Islet precursor cell (in vitro differentiated cells): ENCODE data around the gene KRTAP26-1.

Experiments used
- DNase-seq: peaks from one replicate; pipeline ENCODE4 v3.0.0-alpha.2; 2018

KRTAP26-1 gene, protein sequence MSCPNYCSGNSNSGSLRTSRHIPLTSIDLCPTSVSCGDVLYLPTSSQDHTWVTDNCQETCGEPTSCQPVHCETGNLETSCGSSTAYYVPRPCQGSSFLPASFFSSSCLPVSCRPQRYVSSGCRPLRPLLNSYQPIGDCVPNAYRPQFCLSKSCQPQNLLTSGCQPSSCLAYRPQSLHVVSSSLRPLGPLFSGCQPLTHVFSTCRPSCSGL

DNA sequence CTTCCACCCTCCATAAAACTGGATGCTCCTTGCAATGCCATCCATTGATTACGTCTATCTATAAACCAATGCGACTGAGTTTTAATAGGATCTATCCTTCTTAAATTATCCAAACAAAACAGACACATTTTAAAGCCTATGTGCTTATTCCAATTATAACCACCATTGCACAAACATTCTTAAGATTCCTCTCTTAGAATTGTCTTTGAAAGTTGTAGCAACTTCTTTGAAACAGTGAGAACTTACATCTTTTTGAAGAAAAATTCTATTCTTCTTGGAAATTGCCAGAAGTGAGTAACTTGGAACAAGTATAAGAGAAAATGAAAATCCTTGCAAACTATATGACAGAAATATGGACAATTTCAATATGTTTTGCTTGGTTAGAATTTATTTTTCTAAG, at the start of gene KRTAP26-1:
Gene KRTAP26-1 (minus strand): TSS at position 101 of the 400 bp plus-strand sequence. CDS start 280 bp downstream, outside the sequence.
- no peak for DNase-seq

DNA sequence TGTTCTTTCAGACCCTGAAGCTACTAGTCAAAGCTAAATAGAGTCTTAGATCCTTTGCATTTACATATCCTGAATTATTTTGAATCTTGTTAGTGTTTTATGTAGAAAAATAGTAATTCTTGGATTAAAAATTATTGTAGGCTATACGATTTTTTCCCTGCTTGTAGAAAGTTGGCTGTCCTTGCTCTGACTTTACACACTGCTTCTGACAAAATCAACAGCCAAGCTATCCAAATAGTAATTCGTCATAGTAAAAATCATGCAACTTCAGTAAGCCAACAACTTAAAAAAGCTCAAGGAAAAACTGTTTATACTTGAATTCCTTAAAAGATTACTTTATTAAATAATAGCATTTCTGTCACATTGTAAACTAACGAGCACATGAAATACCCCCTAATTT, 35.8 kb upstream of the KRTAP26-1 start:
- no peak for DNase-seq

DNA sequence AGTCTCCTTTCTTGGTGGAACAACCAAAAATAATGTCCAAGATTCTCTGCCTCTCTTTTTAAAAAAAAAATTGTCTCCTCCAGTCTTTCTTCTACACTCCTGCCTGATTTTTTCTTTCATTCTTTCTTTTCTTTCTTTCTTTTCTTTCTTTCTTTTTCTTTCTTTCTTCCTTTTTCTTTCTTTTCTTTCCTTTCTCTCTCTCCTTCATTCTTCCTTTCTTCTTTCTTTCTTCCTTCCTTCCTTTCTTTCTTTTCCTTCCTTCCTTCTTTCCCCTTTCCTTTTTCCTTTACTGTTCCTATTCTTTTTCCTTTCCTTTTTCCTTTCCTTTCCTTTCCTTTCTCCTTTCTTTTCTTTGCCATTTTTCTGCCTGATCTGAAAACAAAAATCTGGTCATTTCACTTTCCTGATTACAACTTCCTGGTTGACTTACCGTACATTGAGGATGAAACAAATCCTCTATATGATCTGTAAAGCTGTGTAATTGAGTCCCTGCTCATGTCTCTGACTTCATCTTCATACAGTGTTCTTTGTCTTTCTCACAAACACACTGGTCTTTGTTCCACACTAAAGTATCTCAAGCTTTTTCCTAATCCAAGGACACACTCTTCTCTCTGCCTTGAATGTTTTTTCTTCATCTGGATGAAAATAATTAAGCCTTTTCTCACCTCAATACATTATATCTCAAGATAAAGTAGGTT, 34.3 kb upstream of the KRTAP26-1 start:
- DNase-seq: no peak

DNA sequence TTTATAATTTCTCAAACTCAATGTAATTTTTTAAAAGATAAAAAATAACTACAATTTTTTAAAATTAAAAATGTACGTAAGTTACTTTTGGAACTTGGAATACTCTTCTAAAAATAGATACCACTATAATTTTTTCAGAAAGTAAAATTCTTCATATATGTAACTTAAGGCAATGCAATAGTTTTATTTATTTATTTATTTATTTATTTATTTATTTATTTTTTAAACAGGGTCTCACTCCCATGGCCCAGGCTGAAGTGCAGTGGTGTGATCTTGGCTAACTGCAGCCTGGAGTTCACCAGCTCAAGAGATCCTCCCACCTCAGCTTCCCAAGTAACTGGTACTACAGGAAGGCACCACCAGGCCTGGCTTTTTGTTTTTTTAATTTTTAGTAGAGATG, 31.4 kb upstream of the KRTAP26-1 start:
- DNase-seq: no peak

DNA sequence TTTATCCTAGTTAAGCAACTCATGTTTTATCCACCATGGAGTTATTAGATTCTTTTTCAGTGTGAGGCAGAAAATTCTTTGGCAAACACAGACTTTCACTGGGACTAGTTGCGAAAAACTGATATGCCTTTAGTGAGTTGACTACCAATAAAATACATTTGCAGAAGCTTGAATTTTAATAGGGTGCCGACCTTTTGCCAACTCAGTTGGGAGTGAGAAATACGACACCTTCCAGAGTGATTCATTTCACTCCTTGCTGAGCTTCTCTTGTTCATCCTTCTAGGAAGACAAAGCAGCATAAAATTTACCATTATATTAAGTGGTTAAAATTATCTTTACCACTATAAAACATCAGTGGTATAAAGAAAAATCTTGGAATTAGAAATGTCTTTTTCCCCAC, 29.5 kb upstream of the KRTAP26-1 start:
- no peak for DNase-seq

DNA sequence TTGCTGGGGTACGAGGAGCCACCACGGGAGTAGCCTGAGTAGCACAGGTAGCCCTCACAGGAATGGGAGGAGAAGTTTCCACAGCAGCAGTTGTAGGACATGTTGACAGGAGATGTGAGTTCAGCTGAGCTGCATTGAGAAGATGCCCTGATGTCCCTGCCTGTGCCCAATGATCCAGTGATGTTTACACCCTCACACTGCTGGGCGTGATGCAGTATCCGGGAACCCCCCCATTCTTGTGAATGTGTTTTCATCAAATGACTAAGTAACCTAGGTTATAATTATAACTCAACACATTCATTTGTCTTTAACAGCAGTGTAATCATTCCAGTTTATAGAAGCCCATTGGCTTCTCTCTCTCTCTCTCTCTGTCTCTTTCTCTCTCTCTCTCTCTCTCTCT, 28.4 kb upstream of the KRTAP26-1 start, which contains the start of gene KRTAP23-1:
Gene KRTAP23-1 (minus strand): TSS at position 101 of the 400 bp plus-strand sequence. CDS start 0 bp downstream, at position 101.
- DNase-seq: no peak

DNA sequence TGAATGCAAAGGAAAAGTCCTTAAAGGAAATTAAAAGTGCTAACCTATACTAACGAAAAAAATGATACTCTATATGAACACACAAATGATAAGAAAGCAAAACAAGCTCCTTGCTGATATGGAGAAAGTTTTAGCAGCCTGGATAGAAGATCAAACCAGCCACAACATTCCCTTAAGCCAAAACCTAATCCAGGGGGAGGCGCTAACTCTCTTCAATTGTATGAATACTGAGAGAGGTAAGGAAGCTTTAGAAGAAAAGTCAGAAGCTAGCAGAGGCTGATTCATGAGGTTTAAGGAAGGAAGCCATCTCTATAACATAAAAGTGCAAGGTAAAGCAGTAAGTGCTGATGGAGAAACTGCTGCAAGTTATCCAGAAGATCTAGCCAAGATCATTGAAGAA, 24.9 kb upstream of the KRTAP26-1 start:
- DNase-seq: no peak

DNA sequence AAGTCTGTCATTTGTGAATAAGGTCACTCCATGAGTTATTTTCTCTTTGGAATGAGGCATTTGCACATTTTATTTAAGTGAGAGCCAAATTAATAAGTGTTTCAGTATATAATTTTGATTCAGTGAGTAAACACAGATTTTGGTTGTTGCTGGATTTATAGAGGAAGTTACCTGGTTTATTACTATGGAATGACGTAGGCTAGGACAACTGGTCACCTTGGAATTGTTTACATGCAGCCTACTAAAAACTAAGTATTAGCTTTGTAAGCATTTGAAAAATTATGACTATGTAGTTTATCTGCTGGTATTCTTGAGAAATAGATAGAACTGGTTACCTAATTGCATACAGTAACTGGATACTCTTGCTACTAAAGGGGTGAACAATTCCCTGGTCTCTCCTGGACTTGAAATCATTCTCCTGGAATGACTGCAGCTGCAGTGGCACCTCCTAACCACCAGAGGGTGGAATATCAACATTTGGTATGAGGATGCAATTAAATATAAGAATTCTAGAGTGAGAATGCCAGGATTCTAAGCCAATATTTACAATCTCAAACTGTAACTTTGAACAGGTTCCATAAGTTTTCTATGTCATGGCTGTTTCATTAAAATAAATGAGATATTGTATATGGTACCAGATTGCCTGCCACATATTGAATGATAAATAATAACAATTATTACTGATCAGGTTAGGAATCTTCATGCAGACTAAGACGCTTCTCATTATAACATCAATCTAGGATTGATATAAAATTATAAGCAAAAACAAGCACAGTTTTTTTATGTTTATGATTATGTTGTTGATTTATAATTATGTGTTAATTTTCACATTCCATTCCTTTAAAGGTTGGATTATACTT, 20.8 kb upstream of the KRTAP26-1 start:
- DNase-seq: peak; percentile 61

DNA sequence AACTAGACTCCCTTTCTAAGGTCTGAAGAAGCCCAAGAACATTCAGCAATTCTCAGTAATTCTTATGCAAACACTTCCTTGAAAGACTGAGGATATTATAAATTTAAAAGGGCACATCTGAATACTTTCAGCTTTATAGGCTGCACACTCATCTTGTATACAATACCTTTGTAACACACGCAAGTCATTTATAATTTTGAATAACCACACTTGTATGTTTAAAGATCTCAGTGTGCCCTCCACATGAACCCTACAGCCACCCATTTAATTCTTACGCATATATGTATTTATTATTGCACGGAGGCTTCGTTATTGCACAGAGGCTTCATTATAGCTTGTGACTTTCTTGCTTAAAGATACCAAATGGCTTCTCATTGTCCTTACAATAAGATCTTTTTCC, 18.6 kb upstream of the KRTAP26-1 start:
- no peak for DNase-seq

DNA sequence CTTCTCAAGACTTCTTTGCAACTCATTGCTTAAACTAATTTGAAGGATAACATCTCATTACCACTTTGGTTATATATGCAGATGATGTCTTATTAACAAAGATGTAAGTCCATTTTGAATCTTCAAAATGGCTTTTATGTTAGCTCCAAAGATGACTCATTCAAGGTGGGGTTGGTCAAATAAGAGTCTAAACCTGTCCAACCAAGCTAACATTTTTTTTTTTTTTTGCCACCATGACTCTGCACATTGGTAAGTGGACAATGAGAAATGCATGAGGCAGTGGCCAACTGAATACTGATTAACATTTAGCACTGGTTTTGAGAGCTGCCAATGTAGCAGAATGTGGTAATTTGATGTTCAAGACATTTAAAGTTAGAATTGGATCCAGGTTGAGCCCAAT, 17.7 kb upstream of the KRTAP26-1 start:
- DNase-seq: no peak

DNA sequence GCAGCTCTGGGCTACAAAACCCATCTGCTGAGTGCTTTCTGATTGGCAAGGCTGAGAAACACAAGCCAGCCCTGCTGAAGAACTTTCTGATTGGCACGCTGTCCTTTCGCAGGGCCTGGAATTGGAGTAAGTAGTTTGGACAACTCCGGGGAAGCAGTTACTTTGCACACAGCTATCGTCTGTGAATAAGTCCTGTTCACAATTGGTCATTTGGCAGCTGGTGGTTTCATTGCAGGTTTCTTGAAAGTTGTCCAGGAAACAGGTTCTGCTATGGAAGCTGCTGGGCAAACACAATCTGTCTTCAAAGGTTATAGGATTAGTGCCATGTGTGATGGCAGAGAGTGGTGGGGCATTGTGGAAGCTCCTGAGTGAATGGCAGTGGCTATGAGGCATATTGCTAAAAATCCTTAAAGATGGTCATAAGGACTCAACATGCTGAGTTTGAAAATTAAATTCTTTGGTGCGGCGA, 17.2 kb upstream of the KRTAP26-1 start, which contains the start of gene KRTAP27-1:
Gene KRTAP27-1 (minus strand): TSS at position 419 of the 469 bp plus-strand sequence. CDS start 26 bp downstream, at position 393.
- no peak for DNase-seq

DNA sequence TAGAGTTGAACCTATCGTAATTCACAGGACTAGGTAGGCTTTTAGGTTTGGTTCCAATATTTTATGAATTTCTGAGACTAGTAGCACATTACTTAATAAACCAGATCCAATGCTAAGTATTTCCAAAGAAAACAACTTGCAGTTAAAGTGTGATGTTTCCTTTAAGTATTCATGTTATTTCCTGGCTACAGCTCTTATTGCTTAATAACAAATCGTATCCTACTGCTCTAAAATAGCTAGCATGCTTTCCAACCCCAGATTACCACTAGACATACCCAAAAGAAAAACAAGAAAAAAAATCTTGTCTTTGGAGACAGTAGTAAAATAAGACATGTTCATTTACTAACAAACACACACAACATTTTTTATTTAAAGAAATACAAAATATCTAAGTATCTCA, 16.5 kb upstream of the KRTAP26-1 start:
- no peak for DNase-seq

DNA sequence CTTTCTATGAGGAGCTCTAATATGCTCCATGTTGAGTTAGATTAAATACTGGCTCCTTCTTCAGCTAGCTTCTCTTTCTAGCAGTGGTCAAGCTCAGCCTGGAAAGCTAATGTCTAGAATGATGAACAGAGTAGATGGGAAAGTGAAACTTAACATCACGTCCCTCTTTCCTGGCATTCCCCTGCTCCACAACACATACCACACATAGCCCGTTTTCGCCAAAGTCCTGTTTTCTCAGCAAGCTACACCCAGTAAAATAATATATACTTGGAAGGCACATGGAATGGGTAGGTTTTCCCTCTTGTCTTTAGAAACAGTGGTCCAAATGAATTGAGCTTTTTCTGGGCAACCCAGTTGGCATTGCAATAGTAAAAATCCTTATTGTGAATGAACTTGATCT, 13.6 kb upstream of the KRTAP26-1 start:
- no peak for DNase-seq

DNA sequence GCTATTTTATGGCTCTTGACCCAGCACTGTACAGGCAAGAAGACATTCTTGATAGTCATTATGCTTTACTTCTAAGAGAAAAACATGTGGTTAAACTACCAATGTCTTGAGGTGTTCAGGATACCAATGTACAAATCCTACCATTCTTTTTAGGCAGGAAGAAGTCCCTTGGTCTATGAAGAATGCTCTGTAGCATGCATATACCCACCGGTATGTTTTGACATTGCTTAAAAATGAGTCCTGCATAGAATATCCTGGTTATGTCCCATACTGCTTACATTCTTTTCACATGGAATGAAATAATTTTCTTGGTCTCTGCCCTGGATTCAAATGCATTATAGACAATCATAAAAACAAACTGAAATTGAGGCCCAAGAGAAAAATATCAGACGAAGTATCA, 12.6 kb upstream of the KRTAP26-1 start:
- DNase-seq: no peak

DNA sequence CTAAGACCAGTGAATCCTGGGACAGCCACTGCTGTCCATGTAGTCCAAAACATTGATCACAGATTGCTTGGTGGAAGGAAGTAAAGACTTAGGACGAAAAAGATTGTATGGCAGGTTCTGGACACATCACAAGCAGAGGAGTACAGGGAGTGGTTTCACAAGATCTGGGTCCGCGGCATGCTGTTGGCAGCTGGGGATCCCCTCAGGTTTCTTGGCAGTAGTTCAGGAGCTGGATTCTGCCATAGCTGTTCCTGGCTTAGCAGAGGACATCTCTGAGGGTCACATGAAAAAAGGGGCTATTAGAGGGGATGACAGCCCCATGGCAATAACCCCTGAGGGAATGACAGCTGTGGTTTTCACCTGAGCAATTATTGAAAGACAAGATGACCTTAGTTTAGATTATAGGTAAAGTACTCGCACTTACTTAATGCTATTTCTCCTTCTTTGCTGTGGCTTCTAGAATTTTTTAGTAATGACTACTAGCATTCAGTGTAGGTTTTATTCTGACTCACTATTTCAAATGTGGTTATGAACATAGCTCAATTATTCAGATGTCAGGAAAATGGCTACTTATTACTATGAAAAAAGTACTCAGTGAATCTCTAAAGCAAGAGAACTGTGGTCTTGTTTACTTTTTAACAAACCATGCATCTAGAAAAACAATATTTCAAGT, 9.2 kb upstream of the KRTAP26-1 start:
- DNase-seq: no peak

DNA sequence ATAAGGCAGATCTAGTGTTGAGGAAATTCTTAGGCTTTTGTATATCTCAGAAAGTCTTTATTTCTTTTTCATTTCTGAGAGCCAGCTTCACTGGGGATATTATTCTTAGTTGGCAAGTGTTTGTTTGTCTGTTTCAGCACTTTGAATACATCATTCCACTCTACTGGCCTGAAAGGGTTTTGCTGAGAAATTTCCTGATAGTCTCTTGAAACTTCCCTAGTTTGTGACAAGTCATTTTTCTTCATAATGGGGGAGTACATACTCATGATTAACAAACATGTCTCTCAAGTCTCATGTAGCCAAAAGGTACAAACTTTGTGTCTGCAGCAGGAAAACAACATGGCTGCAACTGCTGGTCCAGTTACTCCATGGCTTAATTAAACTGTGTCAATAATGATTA, 6.3 kb upstream of the KRTAP26-1 start:
- DNase-seq: no peak

DNA sequence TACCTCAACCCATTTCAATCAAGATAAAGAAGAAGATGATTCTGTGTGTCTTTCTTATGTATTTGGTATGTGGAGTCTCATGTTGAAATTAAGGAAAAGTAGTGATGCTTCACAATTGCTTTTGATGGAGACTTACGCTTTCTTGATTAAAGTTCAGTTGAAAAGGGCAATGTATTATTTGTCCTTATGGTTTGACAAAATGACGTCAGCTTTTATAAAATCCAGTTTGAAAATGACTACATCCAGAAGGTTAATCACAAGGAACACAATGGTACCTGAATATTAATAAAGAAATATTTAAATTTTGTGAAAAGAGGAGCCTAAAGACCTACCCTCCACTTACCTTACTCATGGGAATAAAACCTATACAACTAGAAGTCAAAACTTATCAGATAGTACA, 4.4 kb downstream of the KRTAP26-1 start:
- no peak for DNase-seq

DNA sequence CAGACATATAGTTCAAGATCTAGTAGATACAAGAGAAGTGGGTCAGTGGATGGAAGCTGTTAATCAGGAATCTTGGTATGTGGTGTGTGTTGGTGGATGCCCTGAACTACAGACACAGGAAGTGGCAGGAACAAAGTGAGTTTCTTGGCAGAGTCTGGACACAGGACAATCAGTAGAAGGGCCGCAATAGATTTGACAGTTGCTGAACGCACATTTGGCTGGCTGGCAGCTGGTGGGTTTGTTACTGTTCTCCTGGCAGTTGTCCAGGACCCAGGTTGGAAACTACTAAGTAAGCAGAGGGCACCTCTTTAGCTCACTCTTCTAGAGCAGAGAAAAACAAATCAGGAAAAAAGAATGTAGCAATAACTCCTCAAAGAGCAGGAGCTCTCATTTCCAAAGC, 13.2 kb downstream of the KRTAP26-1 start:
- peak; percentile 45 for DNase-seq

DNA sequence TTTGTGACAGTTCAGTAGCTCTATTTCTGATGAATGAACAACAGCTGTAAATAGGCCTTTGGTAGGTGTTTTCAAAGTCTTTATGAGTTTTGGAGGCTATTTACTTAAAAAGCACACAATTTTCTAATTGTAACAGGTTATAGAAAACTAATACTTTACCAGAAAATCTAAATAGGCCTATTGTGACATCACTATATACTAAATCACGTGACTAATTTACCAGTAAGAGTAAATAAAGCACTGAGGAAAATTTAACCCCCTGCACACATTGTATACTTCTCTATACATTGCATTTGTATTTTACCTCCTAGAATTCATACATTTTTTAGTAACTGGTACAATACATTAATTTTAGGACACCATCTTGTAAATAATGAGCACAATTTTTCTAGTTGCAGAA, 15.0 kb downstream of the KRTAP26-1 start:
- DNase-seq: no peak

DNA sequence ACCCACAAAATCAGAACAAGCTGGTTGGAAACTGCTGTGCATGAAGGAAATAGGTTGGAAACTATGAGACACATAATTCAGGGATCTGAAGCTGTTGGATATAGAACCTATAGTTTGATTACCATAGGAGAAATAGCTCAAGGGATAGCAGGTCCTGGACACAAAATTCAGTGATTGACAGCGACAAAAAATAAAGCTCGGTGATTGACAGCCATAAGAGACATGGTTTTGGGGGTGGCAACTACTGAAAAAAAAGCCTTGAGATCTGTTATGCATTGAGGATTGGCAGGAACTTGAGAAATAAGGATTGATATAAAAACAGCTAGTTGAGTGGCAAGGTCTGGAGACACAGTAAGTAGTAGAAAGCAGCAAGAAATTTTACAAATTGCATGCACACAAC, 30.9 kb downstream of the KRTAP26-1 start, which contains the start of gene KRTAP25-1:
Gene KRTAP25-1 (minus strand): TSS at position 300 of the 400 bp plus-strand sequence. CDS start 24 bp downstream, at position 276.
- DNase-seq: no peak

DNA sequence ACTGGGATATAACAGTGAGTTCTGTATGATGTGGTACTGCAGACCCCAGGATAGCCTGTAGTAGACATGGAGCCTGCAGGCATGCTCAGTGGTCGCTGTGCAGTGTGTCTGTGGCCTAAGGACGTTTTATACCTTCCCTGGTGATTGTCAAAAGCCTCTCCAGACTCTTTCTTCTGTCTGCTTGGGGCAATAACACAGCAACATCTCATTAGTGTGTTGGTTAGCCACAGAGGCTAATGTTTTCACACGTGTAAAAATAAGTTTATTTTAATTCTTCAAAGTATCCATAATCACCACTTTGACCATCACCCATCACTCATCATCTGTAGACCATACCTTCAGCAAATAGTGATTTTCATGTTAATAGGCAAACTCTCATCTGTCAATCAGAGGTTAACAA, 37.3 kb downstream of the KRTAP26-1 start, which contains the start of gene KRTAP24-1:
Gene KRTAP24-1 (minus strand): TSS at position 101 of the 400 bp plus-strand sequence. CDS start 18 bp downstream, at position 83.
- DNase-seq: no peak

DNA sequence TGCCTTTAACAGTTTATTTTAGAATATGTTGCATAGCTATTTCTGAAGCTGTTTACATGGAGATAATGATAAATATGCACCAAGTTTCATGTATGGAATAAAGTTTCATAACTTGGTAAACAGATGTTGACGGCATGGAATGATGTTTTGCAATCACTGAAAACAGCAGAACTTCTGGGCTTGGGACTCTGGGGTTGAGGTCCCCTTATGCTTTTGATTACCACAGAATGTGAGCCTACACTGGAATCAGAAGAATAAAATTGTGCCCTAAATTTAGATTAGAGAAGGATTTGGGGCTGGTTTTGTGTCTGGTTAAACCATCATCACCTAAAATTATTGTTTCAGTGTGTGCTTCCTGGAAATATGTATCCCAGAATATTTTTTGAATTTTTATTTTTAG, 48.5 kb downstream of the KRTAP26-1 start:
- no peak for DNase-seq

DNA sequence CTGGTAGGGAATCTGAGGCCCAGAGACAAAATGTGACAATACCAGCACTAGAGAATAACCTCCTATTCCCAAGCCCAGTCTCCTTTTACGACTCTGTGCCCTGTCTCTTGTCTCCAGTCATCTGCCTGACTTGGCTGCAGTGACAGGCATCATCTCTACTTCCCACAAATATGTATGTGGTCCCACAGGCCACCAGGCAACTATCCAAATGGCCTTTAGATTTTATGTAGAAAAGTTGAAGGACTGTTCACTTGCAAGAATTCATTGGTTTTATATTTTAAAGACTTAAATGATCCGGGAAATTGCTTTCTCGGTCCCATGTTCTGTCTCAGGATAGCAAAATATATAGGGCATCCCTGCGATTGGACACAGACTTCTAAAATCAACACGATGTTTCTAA, 49.0 kb downstream of the KRTAP26-1 start:
- DNase-seq: no peak
